GM12874 (cell line): Measurements from ENCODE around the gene EID3.

Experiments used
- CTCF ChIP-seq: IDR thresholded peaks from 2 replicates; pipeline ENCODE4 v1.5.1; 2011; ENCODE audit warnings: low read depth, mild to moderate bottlenecking, control low read depth, low read length, moderate library complexity; ENCODE audit not compliant: insufficient read depth

The EID3 gene

GRCh38 chr12:104345234-104346066, 41.9 kb downstream of the EID3 start:
- no peak for TF ChIP-seq CTCF

GRCh38 chr12:104347374-104348075, 44.0 kb downstream of the EID3 start:
- no peak for TF ChIP-seq CTCF

GRCh38 chr12:104348283-104348993, 44.9 kb downstream of the EID3 start:
- no peak for TF ChIP-seq CTCF

GRCh38 chr12:104348994-104349494, 45.5 kb downstream of the EID3 start:
- no peak for TF ChIP-seq CTCF

GRCh38 chr12:104350211-104351056, 46.9 kb downstream of the EID3 start:
- TF ChIP-seq CTCF = no peak

GRCh38 chr12:104351057-104351983, 47.8 kb downstream of the EID3 start:
- TF ChIP-seq CTCF = no peak
